GM21367 (cell line): ENCODE results near the gene GNPTG.

Source experiments
- ATAC-seq: cut with Tn5 transposase; IDR thresholded peaks from one replicate; pipeline ENCODE4 v1.9.1; 2021; ENCODE audit not compliant: unreplicated experiment

The GNPTG gene

DNA sequence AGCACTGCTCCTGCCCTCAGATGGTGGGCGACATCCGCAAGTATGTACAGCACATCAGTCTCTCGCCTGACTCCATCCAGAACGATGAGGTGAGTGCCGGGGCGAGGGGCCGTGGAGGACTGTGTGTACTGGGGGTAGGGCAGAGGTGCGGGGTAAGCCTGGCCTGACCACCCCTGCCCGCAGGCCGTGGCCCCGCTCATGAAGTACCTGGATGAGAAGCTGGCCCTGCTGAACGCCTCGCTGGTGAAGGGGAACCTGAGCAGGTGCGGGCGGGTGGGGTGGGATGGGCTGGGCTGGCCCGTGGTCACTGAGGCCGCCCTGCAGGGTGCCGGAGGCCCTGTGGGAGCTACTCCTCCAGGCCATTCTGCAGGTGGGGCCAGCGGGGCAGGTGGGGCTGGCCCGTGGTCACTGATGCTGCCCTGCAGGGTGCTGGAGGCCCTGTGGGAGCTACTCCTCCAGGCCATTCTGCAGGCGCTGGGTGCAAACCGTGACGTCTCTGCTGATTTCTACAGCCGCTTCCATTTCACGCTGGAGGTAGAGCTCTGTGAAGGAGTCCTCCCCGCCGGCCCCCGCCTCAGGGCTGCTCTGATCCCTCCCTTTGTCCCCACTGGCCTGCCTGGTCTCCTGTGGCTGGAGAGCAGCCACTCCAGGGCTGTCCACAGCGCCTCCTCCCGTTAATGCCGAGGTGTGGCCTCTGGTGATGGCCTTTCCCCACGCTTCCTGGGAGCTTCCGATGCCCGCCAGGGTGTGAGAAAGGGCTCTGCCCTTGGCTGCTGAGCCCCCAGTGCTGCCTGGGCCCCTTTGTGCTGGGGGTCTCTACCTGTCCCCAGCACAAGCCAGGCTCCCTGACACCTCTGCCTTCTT, 5.1 kb upstream of the GNPTG start:
- ATAC-seq = no peak

GRCh38 chr16:1347286-1347855, 4.4 kb upstream of the GNPTG start:
- no peak for ATAC-seq

DNA sequence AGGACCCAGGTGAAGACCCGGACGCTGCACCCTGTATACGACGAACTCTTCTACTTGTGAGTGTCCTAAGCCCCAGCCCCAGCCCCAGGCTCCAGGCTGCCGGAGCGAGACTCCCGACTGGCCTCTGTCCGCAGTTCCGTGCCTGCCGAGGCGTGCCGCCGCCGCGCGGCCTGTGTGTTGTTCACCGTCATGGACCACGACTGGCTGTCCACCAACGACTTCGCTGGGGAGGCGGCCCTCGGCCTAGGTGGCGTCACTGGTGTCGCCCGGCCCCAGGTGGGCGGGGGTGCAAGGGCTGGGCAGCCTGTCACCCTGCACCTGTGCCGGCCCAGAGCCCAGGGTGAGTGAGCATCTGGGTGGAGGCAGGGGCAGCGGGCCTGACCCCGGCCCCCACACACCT, 3.8 kb upstream of the GNPTG start:
- no peak for ATAC-seq

- no peak for ATAC-seq
These were observed 3.3 kb upstream of the GNPTG start for GRCh38 chr16:1348441-1348840.

DNA sequence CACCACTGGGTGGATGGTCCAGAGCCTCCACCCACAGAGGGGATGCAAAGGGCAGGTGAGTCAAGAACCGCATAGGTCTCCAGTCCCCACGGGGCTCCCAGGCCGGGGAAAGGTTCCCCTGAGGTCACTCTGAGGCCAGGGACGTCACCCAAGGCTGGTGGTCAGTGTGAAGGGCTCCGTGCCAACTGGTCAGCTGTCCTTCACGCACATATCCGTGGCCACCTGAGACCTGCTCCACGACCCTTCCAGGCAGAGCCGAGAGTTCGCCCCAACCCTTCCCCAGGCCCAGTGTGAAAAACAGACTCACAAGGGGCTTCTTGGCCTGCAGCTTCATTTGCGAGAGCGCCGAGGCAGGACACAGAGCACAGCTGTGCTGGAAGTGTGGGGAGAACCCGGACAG, 2.8 kb upstream of the GNPTG start:
- no peak for ATAC-seq

GRCh38 chr16:1349351-1349750, 2.4 kb upstream of the GNPTG start:
- no peak for ATAC-seq

- ATAC-seq = no peak
These were observed 1.8 kb upstream of the GNPTG start for GRCh38 chr16:1349951-1350350.

DNA sequence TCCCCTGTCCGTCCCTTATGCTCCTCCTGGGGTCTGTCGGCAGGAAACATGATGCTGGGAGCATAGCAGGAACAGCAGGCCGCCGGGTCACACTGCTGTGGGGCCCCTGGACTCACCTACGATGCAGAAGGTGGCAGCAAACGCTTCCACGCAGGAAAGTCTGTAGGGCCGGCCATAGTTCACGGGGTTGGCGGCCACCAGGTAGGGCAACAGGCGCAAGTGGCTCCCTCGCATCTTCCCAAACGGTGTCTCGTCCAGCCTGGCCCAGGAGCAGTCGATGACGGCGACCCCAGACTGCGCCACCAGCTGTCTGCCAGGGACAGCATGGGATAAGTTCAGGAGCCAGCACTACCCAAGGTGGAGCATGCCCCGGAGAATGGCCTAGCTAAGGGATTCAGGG, 1.0 kb upstream of the GNPTG start:
- ATAC-seq = no peak

DNA sequence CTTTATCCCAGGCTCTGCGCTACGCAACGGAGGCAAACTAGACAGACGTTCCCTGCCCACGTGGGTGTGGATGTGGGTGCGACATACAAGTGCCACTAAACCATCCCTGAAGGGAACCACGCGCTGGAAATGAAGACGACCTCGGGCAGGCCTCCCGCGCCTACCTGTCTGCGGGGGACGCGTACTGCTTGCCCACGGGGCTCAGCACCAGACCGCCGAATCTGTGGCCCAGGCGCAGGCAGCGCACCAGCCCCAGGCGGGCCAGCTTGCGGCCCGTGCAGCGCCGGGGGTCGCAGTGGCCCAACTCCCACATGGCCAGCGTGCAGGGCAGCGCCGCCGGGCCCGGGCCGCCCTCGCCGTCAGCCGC, 533 bp upstream of the GNPTG start:
- no peak for ATAC-seq

DNA sequence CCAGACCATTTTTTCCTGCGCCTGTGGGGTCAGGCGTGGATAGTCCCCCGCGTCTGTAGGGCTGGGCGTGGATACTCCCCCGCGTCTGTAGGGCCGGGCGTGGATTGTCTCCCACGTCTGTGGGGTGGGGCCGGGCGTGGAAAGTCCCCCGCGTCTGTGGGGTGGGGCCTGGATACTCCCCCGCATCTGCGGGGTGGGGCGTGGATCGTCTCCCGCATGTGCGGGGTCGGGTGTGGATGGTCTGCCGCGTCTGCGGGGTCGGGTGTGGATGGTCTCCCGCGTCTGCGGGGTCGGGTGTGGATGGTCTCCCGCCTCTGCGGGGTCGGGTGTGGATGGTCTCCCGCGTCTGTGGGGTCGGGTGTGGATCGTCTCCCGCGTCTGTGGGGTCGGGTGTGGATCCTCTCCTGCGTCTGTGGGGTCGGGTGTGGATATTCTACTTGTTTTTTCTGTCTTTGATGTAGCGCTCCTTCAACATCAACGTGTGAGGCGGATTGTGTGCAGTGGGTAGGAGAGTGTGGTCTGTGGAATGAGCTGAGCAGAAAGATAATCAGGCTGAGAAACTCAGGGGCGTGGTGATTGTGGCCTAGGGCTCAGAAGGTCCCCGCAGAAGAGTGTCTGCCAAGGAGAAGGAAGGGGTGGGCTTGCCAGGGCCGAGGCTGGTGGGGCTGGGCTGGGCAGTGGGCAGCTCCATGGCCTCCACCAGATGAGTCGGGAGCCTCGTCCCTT, 3.2 kb downstream of the GNPTG start:
- no peak for ATAC-seq

GRCh38 chr16:1355591-1355990, 3.9 kb downstream of the GNPTG start:
- no peak for ATAC-seq

DNA sequence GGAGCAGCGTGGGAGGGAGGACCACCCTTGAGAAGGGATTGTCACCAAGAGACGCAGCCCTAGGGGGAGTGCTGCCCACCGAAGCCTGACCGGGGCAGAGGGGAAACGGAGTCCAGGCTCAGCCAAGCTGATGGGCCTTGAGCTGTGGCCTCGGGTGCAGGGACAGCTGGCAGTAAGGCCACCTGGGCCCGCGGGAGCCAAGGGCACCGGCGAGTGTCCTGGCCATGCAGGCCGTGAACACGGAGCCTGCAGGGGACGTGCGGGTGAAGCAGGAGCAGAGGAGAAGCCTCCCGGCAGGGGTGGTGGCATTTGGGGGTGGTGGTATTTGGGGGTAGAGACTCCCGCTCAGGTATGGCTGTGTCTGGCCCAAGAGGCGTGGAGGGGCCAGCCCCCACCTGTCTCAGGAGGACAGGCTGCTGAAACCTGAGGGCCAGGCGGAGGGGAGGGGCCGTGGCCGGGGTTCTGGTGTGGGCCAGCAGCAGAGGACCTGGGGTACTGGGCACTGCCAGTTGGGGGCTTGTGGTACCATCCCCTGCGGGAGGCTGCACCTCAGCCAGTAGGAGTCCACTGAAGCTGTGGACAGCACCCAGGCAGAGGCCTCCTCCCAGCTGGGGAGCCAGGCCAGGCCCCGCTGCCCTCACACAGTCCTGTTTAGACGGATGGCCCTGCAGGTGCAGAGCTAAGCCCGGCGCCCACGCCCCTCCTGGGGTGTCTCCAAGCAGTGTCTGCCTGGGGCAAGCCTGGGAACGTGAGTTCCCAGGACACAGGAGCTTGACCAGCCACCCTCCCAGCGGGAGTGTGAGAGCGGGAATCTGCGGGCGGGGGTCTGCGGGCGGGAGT, 4.5 kb downstream of the GNPTG start:
- ATAC-seq = no peak

DNA sequence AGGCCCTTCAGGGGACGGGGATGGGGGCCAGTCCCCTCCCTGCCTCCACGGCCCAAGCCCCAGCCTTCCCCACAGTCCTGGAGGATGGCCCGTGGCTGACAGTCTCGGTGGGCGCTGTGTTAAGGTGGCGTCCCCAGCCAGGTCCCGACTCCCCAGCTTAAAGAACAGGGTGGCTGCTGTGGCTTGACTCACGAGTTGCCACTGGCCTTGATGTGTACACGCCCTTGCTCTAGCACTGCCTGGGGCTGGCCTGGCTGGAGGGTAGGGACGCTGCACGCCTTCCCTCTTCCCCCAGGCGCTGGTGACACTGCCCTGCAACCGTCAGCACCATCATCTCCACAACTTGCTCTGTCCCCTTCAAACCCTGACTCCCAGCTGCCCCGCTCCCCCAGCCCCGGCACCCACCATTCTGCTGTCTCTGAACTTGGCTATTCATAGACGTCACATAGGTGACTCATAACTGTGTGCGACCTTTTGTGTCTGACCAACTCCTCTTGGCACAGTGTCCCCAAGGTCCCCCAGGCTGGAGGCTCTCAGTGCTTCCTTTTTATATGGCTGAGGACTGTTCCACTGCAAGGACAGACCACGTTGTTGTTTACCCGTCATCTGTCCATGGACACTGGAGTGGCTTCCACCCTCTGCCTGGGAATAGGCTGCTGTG, 6.3 kb downstream of the GNPTG start:
- no peak for ATAC-seq

GRCh38 chr16:1361685-1362360, 10.1 kb downstream of the GNPTG start:
- ATAC-seq = no peak

DNA sequence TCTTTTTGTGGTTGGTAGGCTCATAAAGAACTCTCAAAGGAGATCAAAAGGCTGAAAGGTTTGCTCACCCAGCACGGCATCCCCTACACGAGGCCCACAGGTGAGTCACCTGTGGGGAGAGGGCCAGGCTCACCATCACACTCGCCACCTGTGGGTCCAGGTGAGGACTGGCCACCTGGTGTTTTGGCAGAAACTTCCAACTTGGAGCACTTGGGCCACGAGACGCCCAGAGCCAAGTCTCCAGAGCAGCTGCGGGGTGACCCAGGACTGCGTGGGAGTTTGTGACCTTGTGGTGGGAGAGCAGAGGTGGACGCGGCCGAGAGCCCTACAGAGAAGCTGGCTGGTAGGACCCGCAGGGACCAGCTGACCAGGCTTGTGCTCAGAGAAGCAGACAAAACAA, 11.1 kb downstream of the GNPTG start:
- ATAC-seq = no peak

- ATAC-seq = no peak
These were observed 11.8 kb downstream of the GNPTG start for GRCh38 chr16:1363501-1364041.

- ATAC-seq = no peak
These were observed 12.8 kb downstream of the GNPTG start for GRCh38 chr16:1364510-1364909.

DNA sequence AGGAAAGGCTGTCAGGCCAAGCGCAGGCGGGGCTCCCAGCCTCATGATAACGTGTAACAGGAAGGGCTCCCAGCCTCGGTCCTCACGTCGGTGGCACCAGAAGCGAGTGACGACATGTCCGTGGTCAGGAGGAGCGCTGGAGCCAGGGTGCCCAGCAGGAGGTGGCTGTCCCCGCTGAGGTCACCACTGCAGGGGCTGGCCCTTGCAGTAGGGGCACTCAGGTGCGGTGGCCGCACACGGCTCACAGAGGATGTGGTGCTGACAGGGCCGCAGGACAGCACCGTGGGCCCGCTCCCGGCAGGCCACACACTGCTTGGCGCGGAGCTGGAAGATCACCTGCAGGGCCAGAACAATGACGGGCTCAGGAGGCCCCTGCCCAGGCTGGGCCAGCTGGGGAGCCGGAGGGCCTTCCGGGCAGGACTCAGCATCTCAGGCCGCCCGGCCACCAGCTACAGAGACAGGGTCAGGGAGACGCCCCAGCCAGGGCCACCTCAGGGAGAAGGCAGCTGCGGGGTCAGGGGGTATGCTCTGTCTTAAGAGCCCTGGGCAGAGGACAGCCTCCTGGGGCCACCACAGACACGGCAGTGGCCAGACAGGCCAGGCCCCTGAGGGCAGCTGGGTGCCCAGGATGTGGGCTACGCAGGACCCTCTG, 14.5 kb downstream of the GNPTG start:
- ATAC-seq = no peak

GRCh38 chr16:1366712-1367299, 15.1 kb downstream of the GNPTG start:
- no peak for ATAC-seq
